Measurements from ENCODE around the gene DNAH2. TPM values are rescaled to one million over a fixed set of nuclear protein-coding genes. Genes with fewer than 3 reads are reported as not detected.

Gene DNAH2
- polyA plus RNA-seq, 1 donor from 2014 or later = 2.0 TPM

GRCh38 chr17:7668482-7668881 is 49.1 kb upstream of the DNAH2 start:
- no peaks in the 10 kb centered on the region for H3K27me3 ChIP-seq (ENCODE audit: insufficient read depth, low read depth, low read length)
- no peaks in the 10 kb centered on the region for H3K79me2 ChIP-seq (replicated peaks; ENCODE audit: insufficient read depth, low read length)
- H3F3A ChIP-seq (ENCODE audit: insufficient read depth, low read length, poor library complexity, severe bottlenecking) = no peaks in the 10 kb centered on the region
- H4K20me1 ChIP-seq (ENCODE audit: insufficient read depth) = no peaks in the 10 kb centered on the region
- TF ChIP-seq RAD21 (conservative IDR thresholded peaks at IDR 0.05) (no peak), TAF1 (IDR thresholded peaks at IDR 0.05; ENCODE audit: low read depth) (no peak), REST (IDR thresholded peaks at IDR 0.05; ENCODE audit: borderline replicate concordance) (no peak)
- no peak overlapping the region for H3K4me3 ChIP-seq (ENCODE audit: low read length)
- H3K36me3 ChIP-seq (ENCODE audit: insufficient read depth, low read length) = peaks cover 6% of the 10 kb centered on the region
- no peak overlapping the region for H3K4me2 ChIP-seq (ENCODE audit: low read length)
- no peak overlapping the region for H3K27ac ChIP-seq (ENCODE audit: low read length)
- no peak overlapping the region for H3K9ac ChIP-seq (ENCODE audit: low read length)
- no peak overlapping the region for H2AFZ ChIP-seq (ENCODE audit: low read depth, low read length)
- H3K9me3 ChIP-seq (ENCODE audit: low read length) = no peaks in the 10 kb centered on the region
- no peaks in the 10 kb centered on the region for H3K9me2 ChIP-seq (ENCODE audit: insufficient read depth, low read length)

GRCh38 chr17:7673239-7673638 is 44.3 kb upstream of the DNAH2 start:
- Histone ChIP-seq H2AFZ (ENCODE audit: low read depth, low read length) (no peak overlapping the region), H3K4me3 (ENCODE audit: low read length) (no peak overlapping the region), H3K36me3 (ENCODE audit: insufficient read depth, low read length) (peaks cover 11% of the 10 kb centered on the region), H3K27me3 (ENCODE audit: insufficient read depth, low read depth, low read length) (no peaks in the 10 kb centered on the region), H3K9me3 (ENCODE audit: low read length) (no peaks in the 10 kb centered on the region), H3K4me2 (ENCODE audit: low read length) (no peak overlapping the region), H4K20me1 (ENCODE audit: insufficient read depth) (no peaks in the 10 kb centered on the region), H3K27ac (ENCODE audit: low read length) (no peak overlapping the region), H3K9ac (ENCODE audit: low read length) (no peak overlapping the region), H3K79me2 (replicated peaks; ENCODE audit: insufficient read depth, low read length) (no peaks in the 10 kb centered on the region), H3F3A (ENCODE audit: insufficient read depth, low read length, poor library complexity, severe bottlenecking) (no peaks in the 10 kb centered on the region), H3K9me2 (ENCODE audit: insufficient read depth, low read length) (no peaks in the 10 kb centered on the region)
- TF ChIP-seq RAD21 (conservative IDR thresholded peaks at IDR 0.05) (no peak), EZH2 (IDR thresholded peaks at IDR 0.05; ENCODE audit: borderline replicate concordance, insufficient read depth, low read length, poor library complexity, severe bottlenecking) (no peak), CTCF (IDR thresholded peaks at IDR 0.05; ENCODE audit: poor library complexity, severe bottlenecking) (peak; percentile 27), MXI1 (conservative IDR thresholded peaks at IDR 0.05; ENCODE audit: poor library complexity, severe bottlenecking) (no peak), POLR2AphosphoS5 (IDR thresholded peaks at IDR 0.05) (no peak)

- no peak overlapping the region for H3K4me2 ChIP-seq (ENCODE audit: low read length)
- no peaks in the 10 kb centered on the region for H3F3A ChIP-seq (ENCODE audit: insufficient read depth, low read length, poor library complexity, severe bottlenecking)
- H3K27me3 ChIP-seq (ENCODE audit: insufficient read depth, low read depth, low read length) = no peaks in the 10 kb centered on the region
- peaks cover 11% of the 10 kb centered on the region for H3K36me3 ChIP-seq (ENCODE audit: insufficient read depth, low read length)
- H3K9ac ChIP-seq (ENCODE audit: low read length) = no peak overlapping the region
- no peaks in the 10 kb centered on the region for H3K9me3 ChIP-seq (ENCODE audit: low read length)
- no peak overlapping the region for H3K27ac ChIP-seq (ENCODE audit: low read length)
- H3K9me2 ChIP-seq (ENCODE audit: insufficient read depth, low read length) = no peaks in the 10 kb centered on the region
- H3K79me2 ChIP-seq (replicated peaks; ENCODE audit: insufficient read depth, low read length) = no peaks in the 10 kb centered on the region
- H2AFZ ChIP-seq (ENCODE audit: low read depth, low read length) = no peak overlapping the region
- no peaks in the 10 kb centered on the region for H4K20me1 ChIP-seq (ENCODE audit: insufficient read depth)
- TF ChIP-seq EZH2 (IDR thresholded peaks at IDR 0.05; ENCODE audit: borderline replicate concordance, insufficient read depth, low read length, poor library complexity, severe bottlenecking) (no peak), MXI1 (conservative IDR thresholded peaks at IDR 0.05; ENCODE audit: poor library complexity, severe bottlenecking) (no peak), CTCF (IDR thresholded peaks at IDR 0.05; ENCODE audit: poor library complexity, severe bottlenecking) (no peak), EP300 (conservative IDR thresholded peaks at IDR 0.05; ENCODE audit: poor library complexity, severe bottlenecking) (no peak), RAD21 (conservative IDR thresholded peaks at IDR 0.05) (no peak), TAF1 (IDR thresholded peaks at IDR 0.05; ENCODE audit: low read depth) (no peak), SMC3 (conservative IDR thresholded peaks at IDR 0.05; ENCODE audit: poor library complexity) (no peak)
- no peak overlapping the region for H3K4me3 ChIP-seq (ENCODE audit: low read length)
These were observed 42.6 kb upstream of the DNAH2 start for GRCh38 chr17:7674934-7675333.
